GM21825 (cell line): ENCODE results near the gene CCR2.

Source experiments
- ATAC-seq: cut with Tn5 transposase; IDR thresholded peaks from one replicate; pipeline ENCODE4 v1.9.1; 2021; ENCODE audit warnings: mild to moderate bottlenecking, moderate library complexity; ENCODE audit not compliant: unreplicated experiment

Gene CCR2

GRCh38 chr3:46354478-46354877, 567 bp downstream of the CCR2 start:
- ATAC-seq = no peak

DNA sequence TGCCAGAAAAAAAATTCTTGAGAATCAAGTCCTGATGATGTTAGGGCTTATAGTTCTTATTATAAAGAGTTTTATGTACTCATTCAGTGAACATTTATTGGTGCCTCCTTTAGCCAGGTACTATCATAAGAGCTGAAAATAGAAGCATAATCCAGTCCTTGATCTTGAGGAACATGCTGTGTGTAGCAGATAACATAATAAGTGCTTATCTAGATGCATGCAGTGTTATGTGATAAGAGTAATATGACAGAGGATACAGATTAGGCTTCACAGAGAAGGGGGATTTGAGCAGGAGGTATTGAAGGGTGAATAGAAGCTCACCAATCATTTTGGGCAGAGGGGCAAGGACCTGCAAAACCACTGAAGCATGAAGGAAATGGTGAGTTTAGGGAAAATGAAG, 1.1 kb downstream of the CCR2 start:
- ATAC-seq = no peak

DNA sequence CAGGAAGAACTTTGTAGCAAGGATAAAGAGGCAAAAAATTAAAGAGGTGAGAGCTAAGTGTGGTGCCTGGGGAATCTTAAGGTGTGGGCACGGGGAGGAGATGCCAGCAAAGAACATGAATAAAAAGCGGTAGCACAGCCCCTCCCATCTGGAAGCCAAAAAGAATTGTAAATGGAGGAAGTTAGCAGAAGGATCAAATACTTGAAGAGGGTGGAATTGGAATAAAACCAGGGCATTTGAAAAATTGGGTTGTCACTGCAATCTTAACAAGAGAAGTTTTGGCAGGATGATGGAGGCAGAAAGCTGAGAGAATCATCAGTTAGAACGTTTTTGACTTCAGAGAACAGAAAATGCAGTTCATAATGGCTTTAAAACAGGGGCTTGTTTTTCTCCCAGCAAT, 2.4 kb downstream of the CCR2 start:
- no peak for ATAC-seq

DNA sequence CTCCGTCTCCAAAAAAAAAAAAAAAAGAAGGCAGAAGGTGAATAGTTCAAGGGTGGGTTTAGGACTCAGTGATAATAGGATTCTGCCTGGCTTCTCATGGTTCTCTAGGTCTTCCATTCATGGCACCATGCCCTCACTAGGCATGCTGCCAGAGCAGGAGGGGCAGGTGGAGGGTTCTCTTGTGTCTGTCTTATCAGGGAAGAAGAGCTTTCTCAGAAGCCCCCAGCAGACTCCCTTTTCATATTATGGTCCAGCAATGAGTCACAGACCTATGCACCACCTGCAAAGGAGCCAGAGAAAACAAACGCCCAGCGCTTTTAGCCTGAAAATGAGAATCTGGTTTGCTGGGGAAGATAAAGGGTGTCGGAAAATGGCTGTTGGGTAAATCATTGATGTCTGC, 3.0 kb downstream of the CCR2 start:
- no peak for ATAC-seq

DNA sequence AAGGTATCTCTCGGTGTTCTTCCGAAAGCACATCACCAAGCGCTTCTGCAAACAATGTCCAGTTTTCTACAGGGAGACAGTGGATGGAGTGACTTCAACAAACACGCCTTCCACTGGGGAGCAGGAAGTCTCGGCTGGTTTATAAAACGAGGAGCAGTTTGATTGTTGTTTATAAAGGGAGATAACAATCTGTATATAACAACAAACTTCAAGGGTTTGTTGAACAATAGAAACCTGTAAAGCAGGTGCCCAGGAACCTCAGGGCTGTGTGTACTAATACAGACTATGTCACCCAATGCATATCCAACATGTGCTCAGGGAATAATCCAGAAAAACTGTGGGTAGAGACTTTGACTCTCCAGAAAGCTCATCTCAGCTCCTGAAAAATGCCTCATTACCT, 4.6 kb downstream of the CCR2 start:
- ATAC-seq = no peak

DNA sequence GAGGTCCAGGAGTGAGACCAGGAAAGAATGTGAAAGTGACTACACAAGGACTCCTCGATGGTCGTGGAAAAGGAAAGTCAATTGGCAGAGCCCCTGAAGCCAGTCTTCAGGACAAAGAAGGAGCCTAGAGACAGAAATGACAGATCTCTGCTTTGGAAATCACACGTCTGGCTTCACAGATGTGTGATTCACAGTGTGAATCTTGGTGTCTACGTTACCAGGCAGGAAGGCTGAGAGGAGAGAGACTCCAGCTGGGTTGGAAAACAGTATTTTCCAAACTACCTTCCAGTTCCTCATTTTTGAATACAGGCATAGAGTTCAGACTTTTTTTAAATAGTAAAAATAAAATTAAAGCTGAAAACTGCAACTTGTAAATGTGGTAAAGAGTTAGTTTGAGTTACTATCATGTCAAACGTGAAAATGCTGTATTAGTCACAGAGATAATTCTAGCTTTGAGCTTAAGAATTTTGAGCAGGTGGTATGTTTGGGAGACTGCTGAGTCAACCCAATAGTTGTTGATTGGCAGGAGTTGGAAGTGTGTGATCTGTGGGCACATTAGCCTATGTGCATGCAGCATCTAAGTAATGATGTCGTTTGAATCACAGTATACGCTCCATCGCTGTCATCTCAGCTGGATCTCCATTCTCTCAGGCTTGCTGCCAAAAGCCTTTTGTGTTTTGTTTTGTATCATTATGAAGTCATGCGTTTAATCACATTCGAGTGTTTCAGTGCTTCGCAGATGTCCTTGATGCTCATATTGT, 6.0 kb downstream of the CCR2 start:
- peak; percentile 52 for ATAC-seq

GRCh38 chr3:46360907-46361306, 7.0 kb downstream of the CCR2 start:
- ATAC-seq = no peak

GRCh38 chr3:46361408-46362283, 7.7 kb downstream of the CCR2 start:
- ATAC-seq = no peak

- ATAC-seq = no peak
Observed at GRCh38 chr3:46365041-46365440, 11.1 kb downstream of the CCR2 start.

DNA sequence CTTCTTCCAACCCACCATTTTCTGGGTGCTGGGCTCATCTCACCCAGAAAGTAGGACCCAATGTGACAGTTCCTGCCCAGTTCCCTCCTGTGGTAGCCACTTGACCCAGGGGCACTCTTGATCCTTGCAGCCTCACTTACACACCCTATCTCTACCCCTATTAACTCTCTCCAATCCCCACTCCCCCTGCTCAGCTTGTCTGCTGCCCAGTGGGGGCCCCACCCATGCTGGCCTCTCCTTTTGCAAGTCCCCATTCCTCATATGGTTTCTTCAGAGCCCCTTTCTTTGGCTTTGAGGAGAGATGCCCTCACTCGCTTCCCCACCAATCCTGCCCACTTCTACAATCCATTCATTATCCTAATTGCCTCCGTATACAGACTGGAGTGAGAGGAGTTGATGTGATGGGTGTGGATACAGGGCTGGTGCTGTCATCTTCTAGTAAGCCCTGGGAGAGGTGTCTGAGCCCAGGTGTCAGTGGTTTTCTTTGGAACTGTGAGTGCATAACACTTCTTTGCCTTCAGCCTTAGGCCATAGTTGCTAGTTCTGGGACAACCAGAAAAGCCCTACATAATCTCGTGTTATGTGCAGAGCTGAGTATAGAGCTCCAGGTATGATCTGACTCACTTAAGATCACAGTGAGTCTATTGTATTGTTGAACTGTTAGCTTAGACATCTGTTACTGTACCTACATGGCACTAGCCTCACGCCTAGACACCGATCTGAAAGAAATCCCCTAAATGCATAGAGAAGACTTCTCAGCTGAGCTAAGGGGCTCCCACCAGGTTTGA, 12.0 kb downstream of the CCR2 start:
- ATAC-seq = no peak

- ATAC-seq = no peak
Observed at GRCh38 chr3:46367811-46368210, 13.9 kb downstream of the CCR2 start.

DNA sequence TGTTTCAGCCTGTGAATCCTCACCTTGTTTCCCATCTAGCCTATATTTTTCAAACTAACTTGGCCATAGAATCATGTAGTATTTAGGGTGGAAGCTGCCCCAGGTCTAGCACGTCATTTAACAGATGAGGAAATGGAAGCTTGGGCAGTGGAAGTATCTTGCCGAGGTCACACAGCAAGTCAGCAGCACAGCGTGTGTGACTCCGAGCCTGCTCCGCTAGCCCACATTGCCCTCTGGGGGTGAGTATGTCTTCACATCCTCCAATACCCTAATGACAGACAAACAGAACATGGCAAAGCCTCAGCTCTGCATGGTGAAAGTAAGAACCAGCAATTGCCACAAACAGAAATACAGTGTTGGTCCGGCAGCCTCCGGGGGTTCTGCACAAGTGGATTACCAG, 14.7 kb downstream of the CCR2 start:
- ATAC-seq = no peak

GRCh38 chr3:46369151-46369550, 15.2 kb downstream of the CCR2 start:
- ATAC-seq = no peak

GRCh38 chr3:46369675-46370132, 15.8 kb downstream of the CCR2 start:
- ATAC-seq = peak; percentile 41

- ATAC-seq = no peak
Observed at GRCh38 chr3:46370839-46371518, 17.1 kb downstream of the CCR2 start, which contains the start of gene CCR5. CCR5 (plus strand) TSS chr3:46370946; CDS start chr3:46372903, 1,957 bp downstream.

GRCh38 chr3:46371519-46372340, 17.8 kb downstream of the CCR2 start:
- ATAC-seq = no peak

DNA sequence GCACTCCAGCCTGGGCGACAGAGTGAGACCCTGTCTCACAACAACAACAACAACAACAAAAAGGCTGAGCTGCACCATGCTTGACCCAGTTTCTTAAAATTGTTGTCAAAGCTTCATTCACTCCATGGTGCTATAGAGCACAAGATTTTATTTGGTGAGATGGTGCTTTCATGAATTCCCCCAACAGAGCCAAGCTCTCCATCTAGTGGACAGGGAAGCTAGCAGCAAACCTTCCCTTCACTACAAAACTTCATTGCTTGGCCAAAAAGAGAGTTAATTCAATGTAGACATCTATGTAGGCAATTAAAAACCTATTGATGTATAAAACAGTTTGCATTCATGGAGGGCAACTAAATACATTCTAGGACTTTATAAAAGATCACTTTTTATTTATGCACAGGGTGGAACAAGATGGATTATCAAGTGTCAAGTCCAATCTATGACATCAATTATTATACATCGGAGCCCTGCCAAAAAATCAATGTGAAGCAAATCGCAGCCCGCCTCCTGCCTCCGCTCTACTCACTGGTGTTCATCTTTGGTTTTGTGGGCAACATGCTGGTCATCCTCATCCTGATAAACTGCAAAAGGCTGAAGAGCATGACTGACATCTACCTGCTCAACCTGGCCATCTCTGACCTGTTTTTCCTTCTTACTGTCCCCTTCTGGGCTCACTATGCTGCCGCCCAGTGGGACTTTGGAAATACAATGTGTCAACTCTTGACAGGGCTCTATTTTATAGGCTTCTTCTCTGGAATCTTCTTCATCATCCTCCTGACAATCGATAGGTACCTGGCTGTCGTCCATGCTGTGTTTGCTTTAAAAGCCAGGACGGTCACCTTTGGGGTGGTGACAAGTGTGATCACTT, 18.8 kb downstream of the CCR2 start:
- ATAC-seq = no peak

DNA sequence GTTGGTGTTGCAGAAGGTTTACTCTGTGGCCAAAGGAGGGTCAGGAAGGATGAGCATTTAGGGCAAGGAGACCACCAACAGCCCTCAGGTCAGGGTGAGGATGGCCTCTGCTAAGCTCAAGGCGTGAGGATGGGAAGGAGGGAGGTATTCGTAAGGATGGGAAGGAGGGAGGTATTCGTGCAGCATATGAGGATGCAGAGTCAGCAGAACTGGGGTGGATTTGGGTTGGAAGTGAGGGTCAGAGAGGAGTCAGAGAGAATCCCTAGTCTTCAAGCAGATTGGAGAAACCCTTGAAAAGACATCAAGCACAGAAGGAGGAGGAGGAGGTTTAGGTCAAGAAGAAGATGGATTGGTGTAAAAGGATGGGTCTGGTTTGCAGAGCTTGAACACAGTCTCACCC, 20.8 kb downstream of the CCR2 start:
- ATAC-seq = no peak

DNA sequence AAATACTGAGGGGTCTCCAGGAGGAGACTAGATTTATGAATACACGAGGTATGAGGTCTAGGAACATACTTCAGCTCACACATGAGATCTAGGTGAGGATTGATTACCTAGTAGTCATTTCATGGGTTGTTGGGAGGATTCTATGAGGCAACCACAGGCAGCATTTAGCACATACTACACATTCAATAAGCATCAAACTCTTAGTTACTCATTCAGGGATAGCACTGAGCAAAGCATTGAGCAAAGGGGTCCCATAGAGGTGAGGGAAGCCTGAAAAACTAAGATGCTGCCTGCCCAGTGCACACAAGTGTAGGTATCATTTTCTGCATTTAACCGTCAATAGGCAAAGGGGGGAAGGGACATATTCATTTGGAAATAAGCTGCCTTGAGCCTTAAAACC, 21.3 kb downstream of the CCR2 start:
- ATAC-seq = no peak
